Keratinocyte (primary cell): Measurements from ENCODE around the gene MIR17HG.

Experiments
- EZH2 ChIP-seq: IDR thresholded peaks from one replicate; pipeline ENCODE4 v1.6.1; 2012; ENCODE audit warnings: inconsistent platforms, mild to moderate bottlenecking, low read length, moderate library complexity
- TF ChIP-seq, protein P1 (sequence below), 3 experiments: IDR thresholded peaks in 1 of 3; conservative IDR thresholded peaks in 1 of 3; optimal IDR thresholded peaks in 1 of 3; 2 replicates in 2 of 3; 3 replicates in 1 of 3; pipeline versions ENCODE3 to v1.5.1; 2011; ENCODE audit warnings: low read length in 3 of 3, mild to moderate bottlenecking in 3 of 3, moderate library complexity in 2 of 3, control low read depth in 1 of 3, inconsistent platforms in 1 of 3; ENCODE audit not compliant: insufficient read depth in 2 of 3; ENCODE audit errors: extremely low read depth in 1 of 3

DNA sequence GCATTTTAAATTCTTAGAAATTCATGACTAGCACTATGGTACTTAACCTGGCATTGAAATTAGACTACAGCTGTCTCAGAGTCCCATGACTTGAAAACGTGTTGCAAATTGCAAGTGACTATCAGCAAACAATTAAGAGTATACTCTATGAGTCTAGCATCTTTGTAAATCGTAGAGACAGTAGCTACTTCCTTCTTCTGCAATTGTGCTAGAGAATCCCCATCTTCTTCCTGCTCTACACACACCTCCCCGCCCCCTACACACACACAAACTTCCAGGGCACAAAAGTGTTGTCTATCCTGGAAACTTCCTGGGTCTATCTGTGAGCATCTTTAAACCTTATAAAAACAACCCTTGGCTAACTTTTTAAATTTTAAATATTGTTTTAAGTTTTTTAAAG is 35.2 kb upstream of the MIR17HG start:
- TF ChIP-seq, protein P1, sequence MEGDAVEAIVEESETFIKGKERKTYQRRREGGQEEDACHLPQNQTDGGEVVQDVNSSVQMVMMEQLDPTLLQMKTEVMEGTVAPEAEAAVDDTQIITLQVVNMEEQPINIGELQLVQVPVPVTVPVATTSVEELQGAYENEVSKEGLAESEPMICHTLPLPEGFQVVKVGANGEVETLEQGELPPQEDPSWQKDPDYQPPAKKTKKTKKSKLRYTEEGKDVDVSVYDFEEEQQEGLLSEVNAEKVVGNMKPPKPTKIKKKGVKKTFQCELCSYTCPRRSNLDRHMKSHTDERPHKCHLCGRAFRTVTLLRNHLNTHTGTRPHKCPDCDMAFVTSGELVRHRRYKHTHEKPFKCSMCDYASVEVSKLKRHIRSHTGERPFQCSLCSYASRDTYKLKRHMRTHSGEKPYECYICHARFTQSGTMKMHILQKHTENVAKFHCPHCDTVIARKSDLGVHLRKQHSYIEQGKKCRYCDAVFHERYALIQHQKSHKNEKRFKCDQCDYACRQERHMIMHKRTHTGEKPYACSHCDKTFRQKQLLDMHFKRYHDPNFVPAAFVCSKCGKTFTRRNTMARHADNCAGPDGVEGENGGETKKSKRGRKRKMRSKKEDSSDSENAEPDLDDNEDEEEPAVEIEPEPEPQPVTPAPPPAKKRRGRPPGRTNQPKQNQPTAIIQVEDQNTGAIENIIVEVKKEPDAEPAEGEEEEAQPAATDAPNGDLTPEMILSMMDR (optimal IDR thresholded peaks at IDR 0.05 in 1 of 3, IDR thresholded peaks at IDR 0.05 in 1 of 3, conservative IDR thresholded peaks at IDR 0.05 in 1 of 3; ENCODE audit: extremely low read depth in 1 of 3, insufficient read depth in 2 of 3, low read length in 3 of 3): no peak
- no peak for TF ChIP-seq EZH2
